ENCODE results near the gene SLC27A5.

The SLC27A5 gene, protein sequence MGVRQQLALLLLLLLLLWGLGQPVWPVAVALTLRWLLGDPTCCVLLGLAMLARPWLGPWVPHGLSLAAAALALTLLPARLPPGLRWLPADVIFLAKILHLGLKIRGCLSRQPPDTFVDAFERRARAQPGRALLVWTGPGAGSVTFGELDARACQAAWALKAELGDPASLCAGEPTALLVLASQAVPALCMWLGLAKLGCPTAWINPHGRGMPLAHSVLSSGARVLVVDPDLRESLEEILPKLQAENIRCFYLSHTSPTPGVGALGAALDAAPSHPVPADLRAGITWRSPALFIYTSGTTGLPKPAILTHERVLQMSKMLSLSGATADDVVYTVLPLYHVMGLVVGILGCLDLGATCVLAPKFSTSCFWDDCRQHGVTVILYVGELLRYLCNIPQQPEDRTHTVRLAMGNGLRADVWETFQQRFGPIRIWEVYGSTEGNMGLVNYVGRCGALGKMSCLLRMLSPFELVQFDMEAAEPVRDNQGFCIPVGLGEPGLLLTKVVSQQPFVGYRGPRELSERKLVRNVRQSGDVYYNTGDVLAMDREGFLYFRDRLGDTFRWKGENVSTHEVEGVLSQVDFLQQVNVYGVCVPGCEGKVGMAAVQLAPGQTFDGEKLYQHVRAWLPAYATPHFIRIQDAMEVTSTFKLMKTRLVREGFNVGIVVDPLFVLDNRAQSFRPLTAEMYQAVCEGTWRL

DNA sequence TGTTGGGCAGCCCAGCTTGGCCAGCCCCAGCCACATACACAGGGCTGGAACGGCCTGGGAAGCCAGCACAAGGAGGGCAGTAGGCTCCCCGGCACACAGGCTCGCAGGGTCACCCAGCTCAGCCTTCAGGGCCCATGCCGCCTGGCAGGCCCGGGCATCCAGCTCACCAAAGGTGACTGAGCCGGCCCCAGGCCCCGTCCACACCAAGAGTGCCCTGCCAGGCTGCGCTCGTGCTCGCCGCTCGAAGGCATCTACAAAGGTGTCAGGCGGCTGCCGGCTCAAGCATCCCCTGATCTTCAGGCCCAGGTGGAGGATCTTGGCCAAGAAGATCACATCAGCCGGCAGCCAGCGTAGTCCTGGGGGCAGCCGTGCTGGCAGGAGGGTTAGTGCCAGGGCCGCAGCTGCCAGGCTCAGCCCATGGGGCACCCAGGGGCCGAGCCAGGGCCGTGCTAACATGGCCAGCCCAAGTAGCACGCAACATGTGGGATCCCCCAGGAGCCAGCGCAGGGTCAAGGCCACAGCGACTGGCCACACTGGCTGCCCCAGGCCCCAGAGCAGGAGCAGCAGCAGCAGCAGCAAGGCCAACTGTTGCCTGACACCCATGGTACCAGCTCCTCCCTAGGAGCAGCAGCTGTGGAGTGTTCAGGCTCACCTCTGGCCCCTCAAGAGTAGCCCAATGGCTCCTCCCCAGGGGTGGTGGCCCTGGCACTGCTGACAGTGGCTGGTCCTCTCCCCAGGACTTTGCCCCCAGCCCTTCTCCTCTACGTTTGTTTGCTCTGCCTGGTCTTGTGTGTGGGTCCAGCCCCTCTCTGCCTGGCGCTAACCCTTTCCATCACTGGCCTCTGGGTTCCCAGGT is at the start of gene SLC27A5:
Gene SLC27A5 (minus strand): TSS at position 640 of the 856 bp plus-strand sequence. CDS start 37 bp downstream, at position 603.
- no peak for DNase-seq (ENCODE audit: low read depth in 4 of 4, low spot score in 1 of 4)

DNA sequence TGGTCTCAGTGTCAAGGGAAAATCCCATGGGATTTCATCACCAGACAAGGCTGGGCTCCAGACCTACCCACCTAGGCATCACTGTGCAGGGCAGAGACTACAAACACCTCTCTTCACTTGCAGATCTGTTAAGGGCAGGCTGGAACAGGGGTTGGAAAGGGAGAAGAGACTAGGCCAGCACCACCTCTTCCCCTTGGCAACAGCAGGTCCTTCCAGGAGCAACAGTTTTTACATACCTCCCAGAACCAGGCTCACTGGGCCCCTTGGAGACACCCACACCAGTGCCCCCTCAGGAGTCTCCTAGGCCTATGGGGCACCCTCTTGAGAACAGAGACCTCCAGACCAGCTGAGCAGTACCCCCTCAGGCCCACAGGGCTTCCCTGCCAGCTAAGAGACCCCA is 49.1 kb upstream of the SLC27A5 start:
- no peak for DNase-seq (ENCODE audit: low read depth in 4 of 4, low spot score in 1 of 4)

DNA sequence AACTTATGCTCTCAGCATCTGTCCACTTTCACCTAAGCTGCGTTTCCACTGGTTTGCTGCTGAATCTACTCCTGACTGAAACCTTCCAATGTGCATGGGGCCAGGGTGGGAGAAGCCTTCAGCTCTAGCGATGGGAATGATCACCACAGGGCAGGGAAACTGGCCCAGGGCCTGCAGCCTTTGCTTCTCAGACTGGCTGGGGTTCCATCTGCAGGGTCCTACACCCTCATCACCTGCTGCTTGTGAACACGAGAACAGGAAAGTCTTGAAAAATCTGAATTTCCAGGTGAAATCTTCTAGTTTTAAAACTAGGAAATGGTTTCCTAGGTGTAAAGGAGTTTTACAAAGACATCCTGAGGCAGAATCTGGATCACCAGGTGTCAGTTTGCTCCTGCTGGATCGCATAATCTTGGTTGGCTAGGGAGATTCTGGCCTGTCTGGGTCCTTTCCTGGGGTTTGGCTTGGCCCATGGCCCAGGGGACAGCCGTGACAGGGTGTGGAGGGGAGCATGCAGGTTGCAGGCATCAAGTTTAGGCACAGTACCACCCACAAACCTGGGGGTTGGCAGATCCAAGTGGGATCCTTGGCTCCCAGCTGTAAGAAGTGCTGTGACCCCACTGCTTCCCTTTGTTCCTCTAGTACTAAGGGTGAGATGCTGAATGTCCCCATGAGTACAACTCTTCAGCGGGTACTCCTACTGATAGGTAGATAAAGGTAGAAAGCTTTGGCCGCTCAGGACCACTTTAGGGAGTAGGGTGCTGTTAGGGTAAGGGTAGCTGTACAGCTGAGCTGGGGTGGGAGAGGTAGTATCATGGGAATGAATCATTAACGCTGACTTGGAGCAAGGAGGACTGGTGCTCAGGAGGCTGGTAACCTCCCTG is 48.5 kb upstream of the SLC27A5 start:
- DNase-seq (ENCODE audit: low read depth in 4 of 4, low spot score in 1 of 4) = no peak

DNA sequence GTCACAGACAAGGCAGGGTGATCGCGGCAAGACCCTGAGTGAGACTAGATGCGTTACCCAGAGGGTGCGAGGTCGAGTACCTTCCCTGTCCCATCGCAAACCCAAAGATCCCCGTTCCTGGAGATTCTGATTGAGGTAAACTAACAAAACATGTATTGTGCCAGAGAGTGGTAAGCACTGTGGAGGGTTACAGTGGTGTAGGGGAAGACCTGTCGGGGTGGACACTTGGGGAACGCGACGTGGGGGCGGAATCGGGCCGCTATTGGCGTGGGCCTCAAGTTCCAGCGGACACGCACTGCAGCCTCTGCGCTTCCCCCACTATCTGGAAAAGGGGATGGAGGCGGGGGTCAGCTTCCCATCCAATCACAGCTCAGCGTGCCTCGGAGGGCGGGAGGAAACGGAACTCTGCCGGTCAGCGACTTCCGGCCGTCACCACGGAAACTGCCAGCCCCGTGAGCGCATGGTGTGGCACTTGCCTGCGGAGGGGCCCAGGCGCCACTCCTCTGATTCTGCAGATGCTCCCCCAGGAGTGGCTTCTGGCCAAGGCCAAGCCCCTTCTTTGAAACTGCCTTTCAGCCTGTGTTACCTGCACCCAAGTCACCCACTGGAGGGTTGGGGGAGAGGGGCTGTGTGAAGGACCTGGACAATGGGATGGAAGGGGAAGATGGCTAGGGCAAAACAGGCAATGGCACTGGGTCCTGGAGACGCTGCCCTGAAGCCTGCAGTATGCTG is 47.6 kb upstream of the SLC27A5 start:
- DNase-seq (ENCODE audit: low read depth in 4 of 4, low spot score in 1 of 4) = peak in 2 of 4 experiments; percentile 70 to 80

DNA sequence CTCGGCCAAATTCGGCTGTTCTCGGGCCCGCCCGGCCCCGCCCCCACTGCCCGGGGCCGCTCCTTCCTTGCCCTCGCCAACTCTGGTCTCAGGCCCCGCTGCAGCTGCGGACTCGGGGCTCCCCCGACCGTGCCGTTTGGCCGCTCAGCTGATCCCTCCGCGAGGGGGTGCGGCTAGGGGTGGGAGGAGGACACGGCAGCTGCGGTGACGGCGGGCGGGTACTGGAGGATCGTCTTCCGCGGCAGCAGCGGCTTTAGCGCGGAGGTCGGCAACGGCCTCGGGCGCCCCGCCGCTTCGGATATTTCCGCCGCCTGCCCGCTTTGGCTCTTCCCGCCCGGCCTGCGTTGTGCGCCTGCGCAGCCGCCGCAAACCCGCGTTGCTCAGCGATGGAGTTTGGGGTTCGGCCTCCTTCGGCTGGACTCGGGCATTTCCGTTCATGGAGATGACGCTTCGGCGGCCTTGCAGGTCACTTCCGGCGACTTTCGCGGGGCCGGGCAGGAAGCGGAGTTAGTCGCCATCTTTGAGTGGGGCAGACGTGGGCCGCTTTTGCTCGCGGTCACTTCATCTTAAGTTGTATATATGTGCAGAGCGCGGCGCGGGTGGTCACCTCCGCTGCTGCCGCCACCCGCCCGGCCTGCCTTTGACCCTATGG is 47.0 kb upstream of the SLC27A5 start:
- peak; percentile 91 to 100 (median 99) for DNase-seq (ENCODE audit: low read depth in 4 of 4, low spot score in 1 of 4)

DNA sequence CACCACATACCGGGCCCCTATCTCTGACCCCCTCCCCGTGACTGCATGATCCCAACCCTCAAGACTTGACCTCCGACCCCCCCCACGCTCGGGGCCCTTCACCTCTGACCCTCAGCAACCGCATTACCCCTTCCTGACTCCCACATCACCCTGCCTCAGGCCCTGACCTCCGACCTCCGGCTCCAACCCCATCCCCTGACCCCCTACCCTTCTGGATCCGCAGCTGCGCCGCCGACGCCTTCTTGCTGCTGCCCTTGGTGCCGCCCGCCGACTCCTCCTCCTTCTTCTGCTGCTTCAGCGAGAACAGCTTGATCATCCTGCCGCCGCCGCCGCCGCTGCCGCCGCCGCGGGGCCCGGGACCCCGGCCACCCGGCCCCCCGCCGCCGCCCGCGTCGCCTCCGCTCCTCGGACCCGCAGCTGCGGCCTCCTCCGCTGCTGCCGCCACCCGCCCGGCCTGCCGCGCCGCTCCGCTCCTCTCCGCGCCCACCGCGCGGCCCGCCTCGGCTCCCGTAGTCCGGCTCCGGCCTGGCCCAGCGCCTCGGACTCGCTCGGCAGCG is 46.4 kb upstream of the SLC27A5 start, which contains the start of gene UBE2M:
Gene UBE2M (minus strand): TSS at position 546 of the 557 bp plus-strand sequence. CDS start 230 bp downstream, at position 316.
- no peak for DNase-seq (ENCODE audit: low read depth in 4 of 4, low spot score in 1 of 4)

DNA sequence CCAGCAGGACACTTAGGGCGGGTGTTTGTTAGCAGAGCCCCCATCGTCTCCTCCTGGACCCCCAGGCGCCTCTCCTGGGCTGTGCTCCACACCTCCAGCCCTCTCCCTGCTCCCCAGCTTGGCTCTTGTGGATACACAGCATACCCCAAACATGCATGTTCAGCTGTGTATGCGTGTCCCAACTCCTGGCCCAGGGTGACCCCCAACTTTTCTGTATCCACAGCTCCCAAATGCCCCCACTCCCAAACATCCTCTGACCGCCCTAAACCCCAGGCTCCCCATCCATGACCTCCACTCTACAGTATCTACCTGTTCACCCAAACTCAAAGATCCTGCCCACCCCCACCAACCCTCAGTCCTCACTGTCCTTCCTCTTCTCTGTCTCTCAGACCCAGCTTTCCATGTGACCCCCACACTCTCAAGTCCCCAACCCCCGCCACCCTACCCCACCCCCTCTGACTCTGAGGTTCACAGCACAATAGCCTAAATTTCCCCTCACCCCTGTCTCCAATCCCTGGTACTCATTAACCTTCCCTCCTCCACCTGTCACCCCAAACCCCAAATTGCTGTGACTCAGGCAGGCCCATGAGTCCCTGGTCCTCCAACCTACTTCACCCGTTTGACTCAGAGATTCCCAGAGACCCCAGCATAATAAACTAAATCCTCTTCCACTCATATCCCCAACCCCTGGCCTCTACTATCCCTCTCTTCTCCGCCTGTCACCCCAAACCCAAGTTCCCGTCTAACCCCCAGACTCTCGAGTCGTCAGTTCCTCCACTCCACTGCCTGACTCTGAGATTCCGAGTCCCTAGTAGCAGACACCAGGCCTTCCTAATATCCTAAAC is 45.7 kb upstream of the SLC27A5 start:
- no peak for DNase-seq (ENCODE audit: low read depth in 4 of 4, low spot score in 1 of 4)

DNA sequence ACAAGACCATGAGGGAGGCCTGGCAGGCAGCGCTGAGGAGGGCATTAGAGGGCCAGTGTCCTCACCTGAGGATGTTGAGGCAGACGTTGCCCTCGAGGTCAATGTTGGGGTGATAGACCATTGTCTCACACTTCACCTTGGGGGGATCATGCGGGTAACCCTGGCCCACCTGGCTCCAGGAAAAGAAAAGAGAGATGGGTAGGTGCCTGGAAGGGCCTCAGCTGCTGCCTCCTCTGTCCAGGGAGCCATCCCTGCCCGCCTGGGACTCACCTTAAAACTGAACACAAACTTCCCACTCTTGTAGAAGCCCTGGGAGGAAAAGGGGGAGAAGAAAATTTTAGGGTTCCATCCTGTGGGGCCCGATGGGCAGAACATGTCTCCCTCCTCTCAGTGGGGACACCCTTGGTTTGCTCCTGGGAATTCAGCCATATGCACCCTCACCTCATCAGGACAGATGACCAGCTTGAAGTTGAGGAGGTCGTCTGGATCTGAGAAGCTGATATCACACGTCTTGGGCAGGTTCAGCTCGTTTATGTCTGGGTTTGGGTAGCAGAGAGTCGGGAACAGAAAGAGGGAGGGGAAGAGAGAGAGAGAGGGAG is 44.9 kb upstream of the SLC27A5 start:
- no peak for DNase-seq (ENCODE audit: low read depth in 4 of 4, low spot score in 1 of 4)

DNA sequence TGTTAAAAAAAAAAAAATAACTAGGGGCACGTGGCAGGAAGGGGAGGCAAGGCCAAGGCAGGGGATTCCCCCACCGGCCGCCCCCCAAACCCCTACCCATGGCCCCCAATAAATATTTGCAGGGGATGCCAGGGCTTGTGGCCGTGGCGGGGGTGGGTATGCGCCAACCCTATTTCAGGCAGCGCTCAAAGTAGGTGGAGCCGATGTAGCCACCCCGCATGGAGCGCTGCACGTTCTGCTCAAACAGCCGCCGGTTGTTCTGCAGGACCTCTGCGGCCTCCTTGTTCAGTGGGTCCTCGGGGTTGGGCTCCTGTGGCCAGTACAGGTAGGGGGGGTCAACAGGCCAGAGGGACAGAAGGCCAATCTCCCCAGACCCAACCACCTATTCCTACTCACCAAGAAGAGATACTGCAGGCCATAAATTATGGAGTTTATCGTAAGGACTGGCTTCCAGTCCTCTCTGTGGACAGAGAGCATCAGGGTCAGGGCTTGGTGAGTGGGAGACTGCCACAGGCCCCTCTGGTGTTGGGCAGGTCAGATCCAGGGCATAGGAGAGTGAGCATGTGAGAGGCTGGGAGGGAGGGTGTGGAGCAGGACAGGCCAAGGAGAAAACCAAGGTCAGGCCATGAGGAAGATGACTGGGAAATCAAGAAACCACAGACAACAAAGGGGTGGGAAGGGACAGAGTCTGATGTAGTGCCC is 44.3 kb upstream of the SLC27A5 start:
- no peak for DNase-seq (ENCODE audit: low read depth in 4 of 4, low spot score in 1 of 4)

DNA sequence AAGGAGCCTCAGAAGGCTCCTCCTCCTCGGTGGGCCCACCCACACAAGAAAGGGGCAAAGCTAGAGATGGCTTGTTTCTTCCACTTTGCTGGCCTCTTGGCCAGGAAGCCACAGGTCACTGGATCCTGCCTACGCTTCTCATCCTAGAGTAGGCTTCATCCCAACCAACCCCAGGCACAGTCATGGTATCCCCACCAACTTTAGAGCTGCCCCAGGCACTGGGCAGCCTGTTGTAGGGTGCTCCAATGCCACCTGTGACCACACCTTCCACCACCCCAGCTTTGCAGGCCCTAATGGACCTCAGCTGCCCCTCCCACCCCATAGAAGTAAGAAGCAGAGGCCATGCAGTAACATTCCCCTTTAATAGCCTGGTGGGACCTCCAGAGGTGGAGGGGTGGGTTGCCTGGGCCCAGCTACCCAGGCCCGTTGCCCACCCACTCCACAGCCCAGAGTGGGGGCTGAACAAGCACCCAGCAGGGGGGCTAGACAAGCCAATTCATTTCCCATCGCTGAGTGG is 43.6 kb upstream of the SLC27A5 start:
- no peak for DNase-seq (ENCODE audit: low read depth in 4 of 4, low spot score in 1 of 4)

DNA sequence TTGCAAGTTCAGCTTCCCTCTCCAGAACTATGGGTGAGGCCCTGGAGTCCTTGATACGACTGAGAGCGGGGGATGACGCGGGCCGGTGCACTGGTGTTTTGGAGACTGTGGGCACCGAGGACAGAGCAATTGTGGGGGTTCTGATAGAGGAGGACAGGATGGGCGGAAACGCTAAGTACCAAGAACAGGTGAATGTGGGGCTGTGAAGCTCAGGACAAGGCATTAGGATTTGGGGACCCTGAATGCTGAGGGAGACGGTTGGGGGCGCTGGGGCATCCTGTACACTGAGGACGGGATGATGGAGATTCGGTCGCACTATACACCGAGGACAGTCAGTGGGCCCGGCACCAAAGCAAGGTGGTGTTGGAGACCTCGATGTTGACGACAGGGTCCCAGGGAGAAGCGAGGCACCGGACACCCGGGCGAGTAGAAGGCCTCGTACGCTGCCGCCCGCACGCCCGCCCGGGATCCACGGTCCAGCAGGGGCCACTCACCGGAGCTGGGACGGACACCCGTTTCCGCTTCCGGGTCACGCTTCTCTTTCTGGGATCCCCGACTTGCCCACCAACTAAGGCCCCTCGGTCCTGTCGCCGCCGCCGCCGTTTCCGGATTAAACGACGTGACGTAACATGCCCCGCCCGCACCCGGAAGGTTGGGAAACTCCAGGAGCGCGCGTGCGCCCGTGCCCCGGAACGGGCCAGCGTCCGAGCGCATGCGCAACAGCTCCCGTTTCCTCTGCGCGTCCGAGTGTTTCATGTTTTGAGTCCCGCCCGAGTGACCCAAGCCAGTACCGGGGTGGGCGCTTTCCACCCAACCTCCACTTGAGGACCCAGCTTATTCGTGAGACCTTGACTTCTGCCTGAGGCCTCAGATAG is 42.9 kb upstream of the SLC27A5 start, which contains the start of gene CHMP2A:
Gene CHMP2A (minus strand): TSS at position 612 of the 875 bp plus-strand sequence. CDS start 893 bp downstream, outside the sequence.
- DNase-seq (ENCODE audit: low read depth in 4 of 4, low spot score in 1 of 4) = peak; percentile 96 to 99 (median 96)

DNA sequence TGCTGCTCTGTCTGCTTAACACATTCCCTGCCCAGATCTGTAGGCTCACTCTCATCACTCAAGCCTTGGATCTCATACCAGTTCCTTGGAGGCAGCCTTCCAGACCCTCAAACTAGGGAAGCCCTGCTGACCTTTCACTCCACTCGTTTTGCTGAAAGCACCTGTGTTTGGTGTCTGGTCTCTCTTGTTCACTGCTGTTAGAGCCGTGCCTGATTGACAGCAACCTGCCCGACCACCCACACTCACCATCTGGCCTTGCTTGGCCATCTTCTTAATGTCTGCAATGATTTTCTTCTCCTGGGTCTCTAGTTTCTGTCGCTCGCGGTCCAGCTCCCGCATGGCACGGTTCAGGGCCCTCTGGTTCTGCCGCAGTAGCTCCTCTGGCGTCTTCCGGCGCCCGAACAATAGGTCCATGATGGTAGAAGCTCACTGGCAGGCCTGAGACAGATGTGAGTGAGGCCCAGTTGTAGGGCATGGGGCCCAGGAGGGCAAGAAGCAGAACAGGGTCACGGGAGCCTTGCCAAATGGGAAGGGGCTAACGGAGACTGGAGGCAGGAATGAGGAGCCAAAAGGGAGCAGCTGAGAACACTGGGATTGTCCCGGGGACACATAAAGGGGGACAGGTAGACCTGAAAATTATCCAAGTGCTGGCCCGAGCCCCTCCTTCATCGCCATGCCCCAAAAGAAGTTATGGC is 42.2 kb upstream of the SLC27A5 start:
- DNase-seq (ENCODE audit: low read depth in 4 of 4, low spot score in 1 of 4) = no peak

DNA sequence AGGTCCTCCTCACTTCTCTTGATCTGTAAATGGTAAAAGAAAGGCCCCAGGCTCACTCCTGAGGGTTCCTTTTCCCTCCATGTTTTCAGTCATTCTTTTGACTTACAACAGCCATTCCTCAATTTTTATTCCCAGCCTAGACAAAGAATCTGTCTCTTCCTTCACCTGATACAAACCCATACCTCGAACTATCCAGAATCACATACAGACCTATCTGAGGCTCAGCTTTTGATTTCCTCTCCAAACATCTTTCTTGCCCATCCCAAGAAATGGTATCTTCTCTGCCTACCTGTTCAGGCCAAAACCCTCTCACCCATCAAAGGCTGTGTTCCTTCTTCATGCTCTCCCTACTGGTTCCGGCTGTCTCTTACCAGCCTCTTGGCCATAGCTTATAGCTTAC is 40.9 kb upstream of the SLC27A5 start:
- DNase-seq (ENCODE audit: low read depth in 4 of 4, low spot score in 1 of 4) = no peak

DNA sequence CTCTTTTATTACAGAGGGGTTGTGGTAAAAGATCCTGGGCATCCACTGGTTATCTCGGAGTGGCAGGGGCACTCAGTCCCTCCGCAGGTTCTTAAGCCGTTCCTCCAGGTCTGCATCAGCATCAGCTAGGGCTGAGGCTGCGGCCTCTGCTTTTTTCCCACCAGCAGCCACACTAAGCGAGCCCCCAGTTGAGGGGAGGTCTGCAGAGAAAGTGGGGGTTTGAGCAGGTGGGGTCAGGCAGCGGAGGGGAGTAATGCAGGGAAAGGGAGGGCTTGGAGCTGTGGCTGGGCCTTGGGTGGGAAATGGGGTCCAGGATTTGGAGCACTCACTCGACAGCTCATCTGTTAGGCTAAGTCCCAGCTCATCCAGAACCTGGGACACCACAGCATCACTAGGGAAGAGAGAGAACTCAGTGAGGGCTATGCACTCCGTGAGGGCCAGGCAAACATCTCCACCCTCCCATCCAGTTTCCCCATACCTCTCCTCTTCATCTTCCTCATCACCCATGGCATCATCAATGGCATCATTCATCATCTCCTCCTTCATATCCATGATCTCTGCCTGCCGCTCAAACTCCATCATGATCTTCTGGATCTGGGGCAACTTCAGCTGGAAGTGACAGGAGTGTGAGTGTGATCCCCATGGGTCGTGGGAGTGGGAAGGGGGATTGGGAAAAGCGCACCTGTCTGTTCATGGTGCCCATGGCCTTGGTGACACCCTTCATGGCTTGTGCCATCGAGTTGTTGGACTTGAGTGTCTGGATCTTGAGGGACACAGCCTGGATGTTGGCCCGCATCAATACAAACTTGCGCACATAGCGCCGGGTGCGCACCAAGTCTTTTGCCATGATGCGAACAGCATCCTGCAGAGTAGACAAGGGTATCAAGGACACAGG is 40.0 kb upstream of the SLC27A5 start:
- no peak for DNase-seq (ENCODE audit: low read depth in 4 of 4, low spot score in 1 of 4)

Measured in stimulated activated CD4-positive, alpha-beta T cell treated with anti-CD3 and anti-CD28 coated beads, Interleukin-1b, Interleukin-23, amount 100 ng/mL, for 24 hours (primary cell).